ENCODE results near the gene ABCF2.

- no peak for TF ChIP-seq CTCF (conservative IDR thresholded peaks at IDR 0.05; ENCODE audit: low read length)
- TF ChIP-seq EZH2phosphoT487 (IDR thresholded peaks at IDR 0.05; ENCODE audit: borderline replicate concordance, low read depth, low read length), result no peak
These were observed 16.0 kb upstream of the ABCF2 start for GRCh38 chr7:151243045-151243349.

Data from OCI-LY7 (cell line).